GM23338 (cell line): ENCODE measurements around the gene TF. TPM values are rescaled to one million over a fixed set of nuclear protein-coding genes. Genes with fewer than 3 reads are reported as not detected.

ENCODE experiments used
- ATAC-seq: fragments of 200-7000 bp; cut with Tn5 transposase; 3 replicates; pipeline ENCODE4 v1.9.1; 2020
- DNase-seq: peaks from one replicate; pipeline ENCODE4 v3.0.0-alpha.2; 2015; ENCODE audit warnings: low spot score
- H2AFZ ChIP-seq: fragments of 200-600 bp; sonication (generic); 2 replicates; pipeline ENCODE4 v1.8.0; 2016; ENCODE audit warnings: antibody characterized with exemption, mild to moderate bottlenecking, moderate library complexity
- H3F3A ChIP-seq: fragments of 200-600 bp; sonication (generic); replicated peaks from 2 replicates; pipeline ENCODE4 v1.8.0; 2017; ENCODE audit warnings: antibody characterized with exemption, mixed run types, low read depth
- H3K27ac ChIP-seq: fragments of 200-600 bp; sonication (generic); 2 replicates; pipeline ENCODE4 v1.6.1; 2016; ENCODE audit warnings: low read depth
- H3K27me3 ChIP-seq: fragments of 200-600 bp; sonication (generic); 2 replicates; pipeline ENCODE4 v1.8.0; 2016; ENCODE audit warnings: mild to moderate bottlenecking, mixed run types, moderate library complexity; ENCODE audit not compliant: insufficient read depth
- H3K36me3 ChIP-seq: fragments of 200-600 bp; sonication (generic); 2 replicates; pipeline ENCODE4 v1.8.0; 2016; ENCODE audit warnings: mild to moderate bottlenecking; ENCODE audit not compliant: insufficient read depth
- H3K4me1 ChIP-seq: fragments of 200-600 bp; sonication (generic); 2 replicates; pipeline ENCODE4 v1.8.0; 2016; ENCODE audit warnings: mild to moderate bottlenecking, moderate library complexity; ENCODE audit not compliant: insufficient read depth
- H3K4me2 ChIP-seq: fragments of 200-600 bp; sonication (generic); 2 replicates; pipeline ENCODE4 v1.7.1; 2017; ENCODE audit warnings: mixed run types
- H3K4me3 ChIP-seq: fragments of 200-600 bp; sonication (generic); 2 replicates; pipeline ENCODE4 v1.6.1; 2016; ENCODE audit warnings: mixed run types
- H3K79me2 ChIP-seq: fragments of 200-600 bp; sonication (generic); replicated peaks from 2 replicates; pipeline ENCODE4 v1.8.0; 2017; ENCODE audit warnings: mild to moderate bottlenecking; ENCODE audit not compliant: insufficient read depth
- H3K9me2 ChIP-seq: fragments of 200-600 bp; sonication (generic); 2 replicates; pipeline ENCODE4 v1.8.0; 2017; ENCODE audit not compliant: insufficient read depth
- H4K20me1 ChIP-seq: fragments of 200-600 bp; sonication (generic); replicated peaks from 2 replicates; pipeline ENCODE4 v1.8.0; 2017; ENCODE audit warnings: mild to moderate bottlenecking; ENCODE audit not compliant: insufficient read depth
- H3K27ac Mint-ChIP-seq: 2 replicates; pipeline ENCODE4 v1.8.0; 2020; ENCODE audit warnings: inconsistent platforms, mild to moderate bottlenecking, moderate library complexity, mixed read lengths
- H3K27me3 Mint-ChIP-seq: 3 replicates; pipeline ENCODE4 v1.8.0; 2022; ENCODE audit warnings: low read depth, mild to moderate bottlenecking, moderate library complexity, mixed read lengths, inconsistent platforms; ENCODE audit not compliant: insufficient read depth, poor library complexity
- H3K36me3 Mint-ChIP-seq: 3 replicates; pipeline ENCODE4 v1.8.0; 2021; ENCODE audit warnings: low read depth, mild to moderate bottlenecking, inconsistent platforms, moderate library complexity, mixed read lengths
- H3K4me1 Mint-ChIP-seq: 3 replicates; pipeline ENCODE4 v1.8.0; 2020; ENCODE audit warnings: mild to moderate bottlenecking, inconsistent platforms, mixed read lengths
- H3K4me3 Mint-ChIP-seq: 3 replicates; pipeline ENCODE4 v1.8.0; 2021; ENCODE audit warnings: moderate library complexity, mild to moderate bottlenecking, inconsistent platforms, mixed read lengths
- H3K9me3 Mint-ChIP-seq: 3 replicates; pipeline ENCODE4 v1.8.0; 2020; ENCODE audit warnings: moderate library complexity, mild to moderate bottlenecking, inconsistent platforms, mixed read lengths
- CREB1 ChIP-seq: fragments of 250-450 bp; sonication (Bioruptor Pico); IDR thresholded peaks from 2 replicates; pipeline ENCODE4 v1.5.0; 2020; ENCODE audit warnings: low read depth, mild to moderate bottlenecking, moderate library complexity
- CTCF ChIP-seq, 2 experiments: fragments of 200-600 bp in 1 of 2; sonication (generic) in 1 of 2; conservative IDR thresholded peaks; 2 replicates each; pipeline versions ENCODE4 v1.5.1 to v1.6.1; 2016 to 2017; ENCODE audit warnings: antibody characterized with exemption in 2 of 2, low read depth in 2 of 2, mild to moderate bottlenecking in 2 of 2, moderate library complexity in 1 of 2
- ETS1 ChIP-seq: IDR thresholded peaks from 2 replicates; pipeline ENCODE4 v1.6.1; 2016; ENCODE audit warnings: antibody characterized with exemption
- EZH2 ChIP-seq: fragments of 200-600 bp; sonication (generic); IDR thresholded peaks from one replicate; pipeline ENCODE4 v1.8.0; 2017; ENCODE audit warnings: antibody characterized with exemption, mild to moderate bottlenecking, low read depth; ENCODE audit not compliant: unreplicated experiment
- EZH2phosphoT487 ChIP-seq: fragments of 200-600 bp; sonication (generic); IDR thresholded peaks from one replicate; pipeline ENCODE4 v1.8.1; 2018; ENCODE audit warnings: antibody characterized with exemption; ENCODE audit not compliant: unreplicated experiment
- JUNB ChIP-seq: IDR thresholded peaks from one replicate; pipeline ENCODE4 v1.6.1; 2016; ENCODE audit warnings: antibody characterized with exemption; ENCODE audit not compliant: unreplicated experiment
- POLR2AphosphoS5 ChIP-seq: IDR thresholded peaks from 2 replicates; pipeline ENCODE4 v1.6.1; 2016; ENCODE audit warnings: antibody characterized with exemption, low read depth
- STAT1 ChIP-seq: IDR thresholded peaks from one replicate; pipeline ENCODE4 v1.6.1; 2016; ENCODE audit warnings: antibody characterized with exemption; ENCODE audit not compliant: unreplicated experiment
- ZNF114 ChIP-seq: fragments of 250-450 bp; sonication (Bioruptor Pico); IDR thresholded peaks from 2 replicates; pipeline ENCODE4 v1.5.0; 2020; ENCODE audit warnings: mild to moderate bottlenecking, moderate library complexity
- ZNF462 ChIP-seq: fragments of 250-450 bp; sonication (Bioruptor Pico); IDR thresholded peaks from 2 replicates; pipeline ENCODE4 v1.5.0; 2020; ENCODE audit warnings: mild to moderate bottlenecking, moderate library complexity
- polyA plus RNA-seq: library from polyadenylated mRNA; unstranded; fragments of >200 nt; fragmentation: Nextera tagmentation; extraction: Ambion mirVana; gene quantifications from 2 replicates; pipeline ENCODE4 v1.2.1, GENCODE V29; 2016
- total RNA-seq: library from RNA; depleted of rRNA; stranded (reverse); fragments of >200 nt; shearing (Covaris generic); gene quantifications from 2 replicates; pipeline ENCODE4 v1.2.3, GENCODE V29; 2014

The TF gene
- total and polyA plus RNA-seq, 2 experiments from 2014 or later: 0.03 to 0.76 TPM

- no peak for DNase-seq
- no peaks in the 10 kb centered on the region for H4K20me1 ChIP-seq
- peaks cover 18% of the 10 kb centered on the region for H3K4me1 Mint-ChIP-seq
- H3K27me3 ChIP-seq: no peaks in the 10 kb centered on the region
- H3K79me2 ChIP-seq: no peaks in the 10 kb centered on the region
- no peak overlapping the region for H3K27ac Mint-ChIP-seq
- no peak overlapping the region for H3K4me3 Mint-ChIP-seq
- no peaks in the 10 kb centered on the region for H3K9me3 Mint-ChIP-seq
- TF ChIP-seq STAT1 (no peak), ZNF114 (CRISPR knock-in tag) (no peak), POLR2AphosphoS5 (no peak), CREB1 (no peak), CTCF (conservative IDR thresholded peaks at IDR 0.05; ENCODE audit: low read depth in 2 of 2) (no peak), EZH2 (no peak), ZNF462 (no peak), JUNB (no peak), EZH2phosphoT487 (no peak), ETS1 (no peak)
- H3F3A ChIP-seq: no peaks in the 10 kb centered on the region
- H3K4me1 ChIP-seq: peaks cover 7% of the 10 kb centered on the region; the same call in 1 of the 2 replicates
- no peak for ATAC-seq
- no peak overlapping the region for H3K27ac ChIP-seq
- H3K36me3 Mint-ChIP-seq: no peaks in the 10 kb centered on the region
- no peak overlapping the region for H3K4me3 ChIP-seq
- H3K4me2 ChIP-seq: no peak overlapping the region
- H2AFZ ChIP-seq: no peak overlapping the region
- no peaks in the 10 kb centered on the region for H3K36me3 ChIP-seq
- peaks cover 6% of the 10 kb centered on the region for H3K27me3 Mint-ChIP-seq
- H3K9me2 ChIP-seq: no peaks in the 10 kb centered on the region
These were observed 8.3 kb downstream of the TF start for GRCh38 chr3:133754455-133754854.
